H9 (cell line): ENCODE measurements around the gene DLG2. TPM values are rescaled to one million over a fixed set of nuclear protein-coding genes. Genes with fewer than 3 reads are reported as not detected.

ENCODE experiments used
- DNase-seq: peaks from one replicate; pipeline ENCODE4 v3.0.0-alpha.2; 2017
- H2AFZ ChIP-seq: one replicate; pipeline ENCODE4 v1.6.1; 2013; ENCODE audit warnings: mild to moderate bottlenecking, low read length, control low read depth, moderate library complexity
- H2AK5ac ChIP-seq: 2 replicates; pipeline ENCODE4 v1.6.1; 2013; ENCODE audit warnings: low read length, control low read depth, mixed read lengths; ENCODE audit not compliant: insufficient read length
- H2BK120ac ChIP-seq: one replicate; pipeline ENCODE4 v1.6.1; 2013; ENCODE audit warnings: low read depth, mild to moderate bottlenecking, low read length, control low read depth, inconsistent platforms; ENCODE audit not compliant: poor library complexity, severe bottlenecking
- H2BK12ac ChIP-seq: 2 replicates; pipeline ENCODE4 v1.6.1; 2013; ENCODE audit warnings: low read length, control low read depth, mixed read lengths, low read depth; ENCODE audit not compliant: insufficient read length
- H2BK15ac ChIP-seq: 2 replicates; pipeline ENCODE4 v1.6.1; 2013; ENCODE audit warnings: low read depth, low read length, control low read depth
- H2BK20ac ChIP-seq: one replicate; pipeline ENCODE4 v1.6.1; 2013; ENCODE audit warnings: low read depth, mild to moderate bottlenecking, low read length, control low read depth, inconsistent platforms; ENCODE audit not compliant: poor library complexity, severe bottlenecking
- H2BK5ac ChIP-seq: 2 replicates; pipeline ENCODE4 v1.6.1; 2013; ENCODE audit warnings: low read length, control low read depth, mixed read lengths; ENCODE audit not compliant: insufficient read length
- H3K14ac ChIP-seq: 2 replicates; pipeline ENCODE4 v1.6.1; 2013; ENCODE audit warnings: low read length, control low read depth; ENCODE audit not compliant: insufficient read depth
- H3K18ac ChIP-seq: 2 replicates; pipeline ENCODE4 v1.6.1; 2013; ENCODE audit warnings: low read depth, mild to moderate bottlenecking, mixed read lengths, low read length, control low read depth; ENCODE audit not compliant: insufficient read length
- H3K23ac ChIP-seq: 2 replicates; pipeline ENCODE4 v1.6.1; 2013; ENCODE audit warnings: low read length, control low read depth, mixed read lengths, low read depth; ENCODE audit not compliant: insufficient read length
- H3K23me2 ChIP-seq: 2 replicates; pipeline ENCODE4 v1.6.1; 2013; ENCODE audit warnings: low read depth, mild to moderate bottlenecking, mixed read lengths, low read length, control low read depth; ENCODE audit not compliant: insufficient read length, poor library complexity, severe bottlenecking
- H3K27ac ChIP-seq: 2 replicates; pipeline ENCODE4 v1.5.1; 2013; ENCODE audit warnings: low read length, control low read depth, mixed read lengths, low read depth; ENCODE audit not compliant: insufficient read length
- H3K27me3 ChIP-seq: 2 replicates; pipeline ENCODE4 v1.6.1; 2013; ENCODE audit warnings: low read length, control low read depth, inconsistent platforms; ENCODE audit not compliant: insufficient read depth
- H3K4ac ChIP-seq: 2 replicates; pipeline ENCODE4 v1.6.1; 2013; ENCODE audit warnings: low read depth, mild to moderate bottlenecking, control low read depth, inconsistent platforms, low read length, moderate library complexity
- H3K4me1 ChIP-seq: 2 replicates; pipeline ENCODE4 v1.6.1; 2013; ENCODE audit warnings: low read length, control low read depth, inconsistent platforms; ENCODE audit not compliant: insufficient read depth
- H3K4me2 ChIP-seq: 2 replicates; pipeline ENCODE4 v1.6.1; 2013; ENCODE audit warnings: low read length, control low read depth, mixed read lengths; ENCODE audit not compliant: insufficient read length, insufficient read depth
- H3K56ac ChIP-seq: 2 replicates; pipeline ENCODE4 v1.6.1; 2013; ENCODE audit warnings: low read depth, mild to moderate bottlenecking, mixed read lengths, low read length, control low read depth; ENCODE audit not compliant: insufficient read length
- H3K79me1 ChIP-seq: 2 replicates; pipeline ENCODE4 v1.6.1; 2013; ENCODE audit warnings: low read depth, mild to moderate bottlenecking, moderate library complexity, low read length, control low read depth, inconsistent platforms; ENCODE audit not compliant: insufficient read depth, poor library complexity, severe bottlenecking
- H3K79me2 ChIP-seq: 2 replicates; pipeline ENCODE4 v1.6.1; 2013; ENCODE audit warnings: low read length, control low read depth, inconsistent platforms; ENCODE audit not compliant: insufficient read depth
- H3K9ac ChIP-seq: 2 replicates; pipeline ENCODE4 v1.6.1; 2013; ENCODE audit warnings: low read length, control low read depth, mixed read lengths; ENCODE audit not compliant: insufficient read length; ENCODE audit errors: extremely low read depth
- H3K9me3 ChIP-seq: one replicate; pipeline ENCODE4 v1.6.1; 2013; ENCODE audit warnings: low read depth, low read length, inconsistent platforms; ENCODE audit not compliant: control insufficient read depth
- H3T11ph ChIP-seq: one replicate; pipeline ENCODE4 v1.6.1; 2013; ENCODE audit warnings: mild to moderate bottlenecking, low read length, control low read depth, inconsistent platforms
- H4K20me1 ChIP-seq: one replicate; pipeline ENCODE4 v1.6.1; 2013; ENCODE audit not compliant: control insufficient read depth, insufficient read length, insufficient read depth
- H4K5ac ChIP-seq: 2 replicates; pipeline ENCODE4 v1.6.1; 2013; ENCODE audit warnings: low read depth, mild to moderate bottlenecking, mixed read lengths, low read length, control low read depth; ENCODE audit not compliant: insufficient read length
- H4K8ac ChIP-seq: replicated peaks from 2 replicates; pipeline ENCODE4 v1.6.1; 2013; ENCODE audit warnings: low read length, control low read depth, mixed read lengths, low read depth; ENCODE audit not compliant: insufficient read length
- H4K91ac ChIP-seq: 2 replicates; pipeline ENCODE4 v1.6.1; 2013; ENCODE audit warnings: low read depth, mild to moderate bottlenecking, moderate library complexity, mixed read lengths, low read length, control low read depth; ENCODE audit not compliant: insufficient read length
- H3K27ac Mint-ChIP-seq, 3 experiments: 2 replicates in 2 of 3; 3 replicates in 1 of 3; pipeline ENCODE4 v1.8.0; 2020 to 2021; ENCODE audit warnings: mixed read lengths in 3 of 3, mild to moderate bottlenecking in 1 of 3, moderate library complexity in 1 of 3
- H3K27me3 Mint-ChIP-seq: 2 replicates; pipeline ENCODE4 v1.8.0; 2021; ENCODE audit warnings: low read depth, mild to moderate bottlenecking, moderate library complexity, mixed read lengths
- H3K36me3 Mint-ChIP-seq, 3 experiments: 2 replicates in 2 of 3; 3 replicates in 1 of 3; pipeline ENCODE4 v1.8.0; 2020 to 2021; ENCODE audit warnings: low read depth in 3 of 3, mixed read lengths in 3 of 3; ENCODE audit not compliant: insufficient read depth in 1 of 3
- H3K4me1 Mint-ChIP-seq, 2 experiments: 2 replicates each; pipeline ENCODE4 v1.8.0; 2020; ENCODE audit warnings: mixed read lengths in 2 of 2
- H3K4me3 Mint-ChIP-seq, 2 experiments: 2 replicates in 1 of 2; 3 replicates in 1 of 2; pipeline ENCODE4 v1.8.0; 2020 to 2021; ENCODE audit warnings: mild to moderate bottlenecking in 2 of 2, mixed read lengths in 2 of 2, moderate library complexity in 1 of 2
- H3K9me3 Mint-ChIP-seq, 2 experiments: 2 replicates in 1 of 2; 3 replicates in 1 of 2; pipeline ENCODE4 v1.8.0; 2020; ENCODE audit warnings: mild to moderate bottlenecking in 2 of 2, mixed read lengths in 2 of 2, moderate library complexity in 1 of 2
- CTCF ChIP-seq: fragments of 200-600 bp; sonication (generic); conservative IDR thresholded peaks from 3 replicates; pipeline ENCODE4 v1.8.0; 2021; ENCODE audit warnings: antibody characterized with exemption, mild to moderate bottlenecking
- WGBS: extraction: QIAGEN DNeasy Blood & Tissue Kit; methylation state at CpG from one replicate; pipeline ENCODE4 v1.1.7; 2013; ENCODE audit warnings: missing lambda C conversion rate, low lambda C conversion rate, mixed read lengths; ENCODE audit not compliant: insufficient read length; ENCODE audit errors: extremely low coverage; 5-methylcytosine and 5-hydroxymethylcytosine counted together
- total RNA-seq: library from RNA; stranded (reverse); gene quantifications from 2 replicates; pipeline ENCODE4 v1.2.1, GENCODE V29; 2021

The DLG2 gene
- total RNA-seq, 1 experiment from 2014 or later: 8.0 TPM

DNA sequence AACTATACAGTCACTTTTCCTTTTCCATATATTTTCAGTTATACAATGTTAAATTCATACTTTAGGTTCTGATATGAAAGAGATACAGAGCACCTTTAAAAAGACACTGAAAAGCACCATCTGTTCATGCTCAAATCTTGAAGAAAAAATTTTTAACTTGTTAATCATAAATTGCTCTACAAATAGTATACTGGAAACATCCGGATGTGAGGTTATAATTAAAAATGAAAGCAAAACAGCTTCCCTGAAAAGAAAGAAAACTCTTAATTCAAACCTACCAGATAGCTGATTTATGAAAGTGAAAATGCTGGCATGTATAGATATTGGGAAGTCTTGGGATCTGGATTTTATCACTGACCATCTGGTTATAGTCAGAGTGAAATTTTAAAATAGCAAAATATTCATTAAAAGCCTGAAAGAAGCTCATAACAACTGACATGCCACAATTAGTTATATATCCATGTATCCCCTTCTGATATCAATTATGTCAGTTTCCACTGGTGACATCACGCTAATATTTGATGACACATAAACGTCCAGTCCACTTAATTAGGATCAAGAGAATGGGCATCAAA is 740.0 kb downstream of the DLG2 start:
- Histone ChIP-seq H3K79me2 (no peaks in the 10 kb centered on the region), H3K27me3 (no peaks in the 10 kb centered on the region), H2AK5ac (no peak overlapping the region), H4K8ac (no peak overlapping the region), H3K79me1 (no peaks in the 10 kb centered on the region), H3K4me2 (no peak overlapping the region), H3T11ph (no peak overlapping the region), H3K23me2 (no peaks in the 10 kb centered on the region), H2BK15ac (no peak overlapping the region), H3K27ac (no peak overlapping the region), H2BK120ac (no peak overlapping the region), H3K14ac (no peak overlapping the region), H3K9me3 (no peaks in the 10 kb centered on the region), H4K20me1 (no peaks in the 10 kb centered on the region), H2BK20ac (no peak overlapping the region), H2BK12ac (no peak overlapping the region), H3K4me1 (no peaks in the 10 kb centered on the region), H3K4ac (no peak overlapping the region), H3K18ac (no peak overlapping the region), H4K5ac (no peak overlapping the region), H3K23ac (no peak overlapping the region), H2AFZ (no peak overlapping the region), H4K91ac (no peak overlapping the region), H2BK5ac (no peak overlapping the region), H3K56ac (no peak overlapping the region), H3K9ac (no peak overlapping the region)
- Mint-ChIP-seq H3K27ac (no peak overlapping the region), H3K4me1 (peaks cover 0 to 4% of the 10 kb centered on the region in 2 experiments; a peak in 2 of 4 replicates), H3K4me3 (no peak overlapping the region), H3K27me3 (no peaks in the 10 kb centered on the region), H3K9me3 (no peaks in the 10 kb centered on the region), H3K36me3 (no peaks in the 10 kb centered on the region)
- WGBS: no CpG with 5 or more reads among the region's 3 CpGs
- DNase-seq: no peak
- no peak for TF ChIP-seq CTCF
